ENCODE results near the gene FIGNL2.
"Not testable (repeated sequence)": the region's sequence is repeated elsewhere in the genome, so short reads cannot be mapped to it uniquely, and the experiment has no call there.

Gene FIGNL2

GRCh38 chr12:51848326-51848727 lies at the start of gene FIGNL2:
FIGNL2 (minus strand) TSS chr12:51848718; CDS start chr12:51822413, 26,305 bp downstream.
- no peak for DNase-seq

GRCh38 chr12:51897181-51897580 lies 48.7 kb upstream of the FIGNL2 start:
- DNase-seq = no peak

- no peak for DNase-seq
Observed at GRCh38 chr12:51896236-51896635, 47.7 kb upstream of the FIGNL2 start.

- DNase-seq = no peak
Observed at GRCh38 chr12:51895378-51896135, 47.0 kb upstream of the FIGNL2 start.

- DNase-seq = no peak
Observed at GRCh38 chr12:51893786-51894185, 45.3 kb upstream of the FIGNL2 start.

GRCh38 chr12:51891843-51892242 lies 43.3 kb upstream of the FIGNL2 start:
- no peak for DNase-seq

- no peak for DNase-seq
Observed at GRCh38 chr12:51890511-51891171, 42.1 kb upstream of the FIGNL2 start.

- no peak for DNase-seq
Observed at GRCh38 chr12:51890133-51890464, 41.6 kb upstream of the FIGNL2 start.

GRCh38 chr12:51889216-51890132 lies 41.0 kb upstream of the FIGNL2 start:
- no peak for DNase-seq

- no peak for DNase-seq
Observed at GRCh38 chr12:51888316-51889215, 40.0 kb upstream of the FIGNL2 start.

GRCh38 chr12:51887476-51888315 lies 39.2 kb upstream of the FIGNL2 start, which contains the start of gene ANKRD33:
ANKRD33 (plus strand) TSS chr12:51888103; CDS start chr12:51888187, 84 bp downstream.
- DNase-seq = peak; percentile 10

- DNase-seq = peak; percentile 62
Observed at GRCh38 chr12:51886021-51886710, 37.6 kb upstream of the FIGNL2 start.

GRCh38 chr12:51885294-51886020 lies 36.9 kb upstream of the FIGNL2 start:
- DNase-seq = not testable (repeated sequence)

GRCh38 chr12:51884676-51885229 lies 36.2 kb upstream of the FIGNL2 start:
- no peak for DNase-seq

- no peak for DNase-seq
Observed at GRCh38 chr12:51883998-51884675, 35.6 kb upstream of the FIGNL2 start.

GRCh38 chr12:51883295-51883694 lies 34.8 kb upstream of the FIGNL2 start:
- DNase-seq = no peak

- no peak for DNase-seq
Observed at GRCh38 chr12:51879102-51879501, 30.6 kb upstream of the FIGNL2 start.

GRCh38 chr12:51874486-51874885 lies 26.0 kb upstream of the FIGNL2 start:
- DNase-seq = no peak

GRCh38 chr12:51874000-51874399 lies 25.5 kb upstream of the FIGNL2 start:
- DNase-seq = no peak
